K562 (cell line): ENCODE data around the gene UGT8. TPM values are rescaled to one million over a fixed set of nuclear protein-coding genes. Genes with fewer than 3 reads are reported as not detected.

ENCODE experiments used
- CC2D1A ChIP-seq: fragments of 450-650 bp; IDR thresholded peaks from 2 replicates; pipeline ENCODE4 v1.6.1; 2017; ENCODE audit warnings: mild to moderate bottlenecking
- CUX1 ChIP-seq: fragments of 200-800 bp; sonication (Bioruptor generic); IDR thresholded peaks from 2 replicates; pipeline ENCODE4 v1.6.1; 2016; ENCODE audit warnings: missing genetic modification characterization, missing compliant biosample characterization
- HMG20A ChIP-seq: fragments of 450-650 bp; formaldehyde crosslinking; conservative IDR thresholded peaks from 2 replicates; pipeline ENCODE4 v1.4.0; 2020; ENCODE audit warnings: mild to moderate bottlenecking, mixed read lengths
- KDM2B ChIP-seq: fragments of 250-450 bp; sonication (Bioruptor Pico); IDR thresholded peaks from 2 replicates; pipeline ENCODE4 v1.8.0; 2021; ENCODE audit warnings: mild to moderate bottlenecking, moderate library complexity
- PBX2 ChIP-seq, 2 experiments: IDR thresholded peaks in 1 of 2; conservative IDR thresholded peaks in 1 of 2; 2 replicates each; pipeline ENCODE4 v1.6.1; 2016; ENCODE audit warnings: low read depth in 2 of 2, mild to moderate bottlenecking in 1 of 2, missing compliant biosample characterization in 1 of 2, missing genetic modification characterization in 1 of 2, moderate library complexity in 1 of 2
- RCOR1 ChIP-seq, 2 experiments: IDR thresholded peaks; 2 replicates each; pipeline ENCODE4 v1.6.1; 2012; ENCODE audit warnings: low read depth in 2 of 2, low read length in 2 of 2, borderline replicate concordance in 1 of 2, improper control_type of control experiment in 1 of 2
- SP2 ChIP-seq: IDR thresholded peaks from 2 replicates; pipeline ENCODE4 v1.6.1; 2011; ENCODE audit warnings: mild to moderate bottlenecking, low read depth, low read length, moderate library complexity; ENCODE audit not compliant: poor library complexity, severe bottlenecking; ENCODE audit errors: extremely low read depth
- YY1 ChIP-seq, 3 experiments: IDR thresholded peaks; 2 replicates each; pipeline ENCODE4 v1.6.1; 2011; ENCODE audit warnings: low read length in 2 of 3, mild to moderate bottlenecking in 2 of 3, moderate library complexity in 2 of 3, borderline replicate concordance in 1 of 3, control low read depth in 1 of 3, low read depth in 1 of 3; ENCODE audit not compliant: insufficient read depth in 3 of 3, insufficient replicate concordance in 2 of 3, control insufficient read depth in 1 of 3, insufficient read length in 1 of 3; ENCODE audit errors: extremely low read depth in 1 of 3
- ZNF347 ChIP-seq: fragments of 450-650 bp; formaldehyde crosslinking; IDR thresholded peaks from 2 replicates; pipeline ENCODE4 v1.4.0; 2020; ENCODE audit warnings: low read depth, mild to moderate bottlenecking, moderate library complexity
- polyA plus RNA-seq, 8 experiments: library from polyadenylated mRNA; depleted of rRNA in 4 of 8; stranded (reverse) in 5 of 8; unstranded in 3 of 8; fragments of >200 nt; fragmentation: Nextera tagmentation in 2 of 8; fragmentation: Illumina TruSeq in 1 of 8; extraction: Ambion mirVana in 2 of 8; extraction: Trizol in 1 of 8; gene quantifications; 2 replicates each; pipeline versions ENCODE4 v1.2.1 to v1.2.3, GENCODE V29; 2011 to 2014; ENCODE audit warnings: inconsistent platforms in 1 of 8, missing spikeins in 1 of 8
- total RNA-seq, 7 experiments: library from RNA; depleted of rRNA in 6 of 7; stranded (reverse); fragments of >200 nt in 6 of 7; fragmentation: Illumina TruSeq in 2 of 7; extraction: Trizol in 2 of 7; gene quantifications; 2 replicates each; pipeline versions ENCODE4 v1.2.1 to v1.2.3, GENCODE V29; 2011 to 2021; ENCODE audit warnings: low replicate concordance in 1 of 7

Gene UGT8
- total and polyA plus RNA-seq, 9 of the 15 experiments (the other 6 are each of a cell fraction or from before 2014, with no cell fraction given): 3.0 to 10.7 (median 6.0) TPM

GRCh38 chr4:114599231-114599902 is 760 bp downstream of the UGT8 start (continued):
- TF ChIP-seq CUX1 (CRISPR knock-in tag): no peak
- TF ChIP-seq PBX2 (CRISPR knock-in tag; IDR thresholded peaks at IDR 0.05; ENCODE audit: low read depth): no peak
- no peak for TF ChIP-seq PBX2 (tag; conservative IDR thresholded peaks at IDR 0.05; ENCODE audit: low read depth)
- no peak for TF ChIP-seq RCOR1 (IDR thresholded peaks at IDR 0.05; ENCODE audit: borderline replicate concordance in 1 of 2, low read depth in 2 of 2, low read length in 2 of 2)
- TF ChIP-seq YY1 (IDR thresholded peaks at IDR 0.05; ENCODE audit: borderline replicate concordance in 1 of 3, control insufficient read depth in 1 of 3, extremely low read depth in 1 of 3, insufficient read depth in 3 of 3, insufficient read length in 1 of 3, insufficient replicate concordance in 2 of 3, low read depth in 1 of 3, low read length in 2 of 3): no peak
- TF ChIP-seq CC2D1A: peak; percentile 38; the same call in 1 of the 2 replicates
- TF ChIP-seq SP2: peak; percentile 41
- TF ChIP-seq KDM2B (CRISPR knock-in tag): no peak
- no peak for TF ChIP-seq HMG20A (CRISPR knock-in tag)
- TF ChIP-seq ZNF347: no peak
